ENCODE data around the gene WDR86. TPM values are rescaled to one million over a fixed set of nuclear protein-coding genes. Genes with fewer than 3 reads are reported as not detected.

The WDR86 gene
- total RNA-seq, 2 experiments from 2014 or later, result 0.25 TPM

GRCh38 chr7:151437866-151438516 lies 28.2 kb upstream of the WDR86 start:
- peaks cover 37% of the 10 kb centered on the region for H3K4me1 Mint-ChIP-seq (ENCODE audit: low read depth)
- no peaks in the 10 kb centered on the region for H3K36me3 Mint-ChIP-seq (ENCODE audit: low read depth)
- ChIA-PET CTCF (interaction anchor here (0.7 to 6.8 kb wide), 5 partner anchors 11 to 539 kb away, joined by 3 to 51 read pairs (median 3); no protein-coding TSS in a partner anchor), POLR2A (no interaction called here)
- no peak for TF ChIP-seq CTCF (IDR thresholded peaks at IDR 0.05)
- H3K27me3 Mint-ChIP-seq, result no peaks in the 10 kb centered on the region
- no peaks in the 10 kb centered on the region for H3K9me3 Mint-ChIP-seq
- DNase-seq, result no peak
- intact Hi-C loops (cut with micrococcal nuclease), result no loop called here
- ATAC-seq, result no peak
- no peak overlapping the region for H3K4me3 Mint-ChIP-seq
- H3K27ac Mint-ChIP-seq, result no peak overlapping the region

- intact Hi-C loops (cut with micrococcal nuclease), result no loop called here
- no peak for TF ChIP-seq CTCF (IDR thresholded peaks at IDR 0.05)
- no peaks in the 10 kb centered on the region for H3K27me3 Mint-ChIP-seq
- H3K36me3 Mint-ChIP-seq (ENCODE audit: low read depth), result no peaks in the 10 kb centered on the region
- CTCF ChIA-PET, result interaction anchor here (0.7 to 6.8 kb wide), 5 partner anchors 11 to 122 kb away, joined by 3 to 51 read pairs (median 3); no protein-coding TSS in a partner anchor
- POLR2A ChIA-PET, result interaction anchor here (0.8 to 1.2 kb wide), 3 partner anchors 27 to 94 kb away, joined by 3 read pairs; partner anchors contain the start of gene WDR86
- no peak overlapping the region for H3K4me3 Mint-ChIP-seq
- peaks cover 41% of the 10 kb centered on the region for H3K4me1 Mint-ChIP-seq (ENCODE audit: low read depth)
- H3K9me3 Mint-ChIP-seq, result no peaks in the 10 kb centered on the region
- ATAC-seq (no peak), DNase-seq (no peak)
- no peak overlapping the region for H3K27ac Mint-ChIP-seq
Observed at GRCh38 chr7:151437159-151437553, 27.3 kb upstream of the WDR86 start.

- H3K27ac Mint-ChIP-seq, result no peak overlapping the region
- TF ChIP-seq CTCF (IDR thresholded peaks at IDR 0.05), result no peak
- no peak for ATAC-seq
- no peak overlapping the region for H3K4me3 Mint-ChIP-seq
- ChIA-PET POLR2A (interaction anchor here (0.8 to 1.2 kb wide), 3 partner anchors 27 to 94 kb away, joined by 3 read pairs; partner anchors contain the start of gene WDR86), CTCF (interaction anchor here (1.3 to 6.8 kb wide), 5 partner anchors 12 to 122 kb away, joined by 3 to 51 read pairs (median 3); no protein-coding TSS in a partner anchor)
- H3K9me3 Mint-ChIP-seq, result no peaks in the 10 kb centered on the region
- no peaks in the 10 kb centered on the region for H3K27me3 Mint-ChIP-seq
- no peaks in the 10 kb centered on the region for H3K36me3 Mint-ChIP-seq (ENCODE audit: low read depth)
- no peak for DNase-seq
- peaks cover 38% of the 10 kb centered on the region for H3K4me1 Mint-ChIP-seq (ENCODE audit: low read depth)
- intact Hi-C loops (cut with micrococcal nuclease), result no loop called here
Observed at GRCh38 chr7:151436446-151437158, 26.8 kb upstream of the WDR86 start.

GRCh38 chr7:151435971-151436370 lies 26.1 kb upstream of the WDR86 start:
- ChIA-PET POLR2A (no interaction called here), CTCF (interaction anchor here (1.3 to 6.8 kb wide), 3 partner anchors 13 to 121 kb away, joined by 3 to 51 read pairs (median 3); no protein-coding TSS in a partner anchor)
- peaks cover 36% of the 10 kb centered on the region for H3K4me1 Mint-ChIP-seq (ENCODE audit: low read depth)
- DNase-seq (no peak), ATAC-seq (no peak)
- no peak overlapping the region for H3K27ac Mint-ChIP-seq
- intact Hi-C loops (cut with micrococcal nuclease), result no loop called here
- H3K4me3 Mint-ChIP-seq, result no peak overlapping the region
- no peaks in the 10 kb centered on the region for H3K9me3 Mint-ChIP-seq
- no peaks in the 10 kb centered on the region for H3K36me3 Mint-ChIP-seq (ENCODE audit: low read depth)
- no peaks in the 10 kb centered on the region for H3K27me3 Mint-ChIP-seq
- no peak for TF ChIP-seq CTCF (IDR thresholded peaks at IDR 0.05)

Data from activated CD8-positive, alpha-beta T cell treated with anti-CD3 and anti-CD28 coated beads for 36 hours (primary cell).